Activated CD8-positive, alpha-beta T cell treated with anti-CD3 and anti-CD28 coated beads, Interleukin-2, amount 10 ng/mL, durations not matched to agents 7 days and 5 days (primary cell): Measurements from ENCODE around the gene BRF1. TPM values are rescaled to one million over a fixed set of nuclear protein-coding genes. Genes with fewer than 3 reads are reported as not detected.
A peak's percentile ranks its signal among the peaks of the same experiment; 100 is the strongest.

Source experiments
- ATAC-seq: fragments of 150-1000 bp; cut with Tn5 transposase; one replicate; pipeline ENCODE4 v1.10.0; 2021; ENCODE audit warnings: moderate library complexity
- CTCF ChIA-PET: fragments of 350-600 bp; sonication (Branson Sonifier 250); formaldehyde crosslinking; loops from one replicate; lab custom pipeline; 2021; ENCODE audit warnings: antibody characterized with exemption; lab: Charles Lee
- POLR2A ChIA-PET: fragments of 350-600 bp; sonication (Branson Sonifier 250); formaldehyde crosslinking; loops from one replicate; lab custom pipeline; 2021; ENCODE audit warnings: antibody characterized with exemption; lab: Charles Lee
- DNase-seq: peaks from one replicate; pipeline ENCODE4 v3.0.0-alpha.2; 2020
- H3K27ac Mint-ChIP-seq: one replicate; pipeline ENCODE4 v1.8.0; 2021; ENCODE audit warnings: mild to moderate bottlenecking, mixed read lengths
- H3K27me3 Mint-ChIP-seq: one replicate; pipeline ENCODE4 v1.8.0; 2021; ENCODE audit warnings: low read depth, mixed read lengths
- H3K36me3 Mint-ChIP-seq: one replicate; pipeline ENCODE4 v1.8.0; 2021; ENCODE audit warnings: low read depth, mixed read lengths
- H3K4me1 Mint-ChIP-seq: one replicate; pipeline ENCODE4 v1.8.0; 2021; ENCODE audit warnings: low read depth, mixed read lengths
- H3K4me3 Mint-ChIP-seq: one replicate; pipeline ENCODE4 v1.8.0; 2021; ENCODE audit warnings: mild to moderate bottlenecking, mixed read lengths
- H3K9me3 Mint-ChIP-seq: one replicate; pipeline ENCODE4 v1.8.0; 2022; ENCODE audit warnings: mixed read lengths; ENCODE audit not compliant: insufficient read depth
- total RNA-seq, 2 experiments: library from RNA; stranded (reverse); gene quantifications; one replicate each; pipeline ENCODE4 v1.2.3, GENCODE V29; 2021

The BRF1 gene
- total RNA-seq, 2 experiments from 2014 or later: 42.1 to 44.7 TPM

DNA sequence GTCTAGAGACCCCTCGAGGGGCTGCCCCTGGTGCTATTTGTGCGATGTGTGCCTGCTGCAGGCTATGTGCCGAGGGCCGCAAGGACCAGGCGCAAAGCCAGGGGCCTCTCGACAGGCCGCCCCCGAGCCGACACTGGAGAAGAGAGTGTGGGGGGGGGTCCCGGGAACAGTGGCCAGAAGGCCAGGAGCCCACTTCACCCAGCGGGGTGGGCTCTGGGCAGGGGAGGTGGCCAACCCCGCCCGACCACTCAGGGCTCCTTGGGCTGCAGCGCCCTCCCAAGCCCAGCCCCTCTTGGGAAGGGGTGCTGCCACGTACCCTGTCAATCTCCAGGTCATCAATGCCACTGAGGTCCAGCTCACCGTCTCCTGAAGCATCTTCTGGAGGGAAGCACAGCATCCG, 81.0 kb downstream of the BRF1 start:
- POLR2A ChIA-PET: no interaction called here
- no peak for ATAC-seq
- Mint-ChIP-seq H3K36me3 (peaks cover 38% of the 10 kb centered on the region), H3K4me1 (no peaks in the 10 kb centered on the region), H3K4me3 (no peak overlapping the region), H3K27me3 (no peaks in the 10 kb centered on the region), H3K27ac (no peak overlapping the region), H3K9me3 (no peaks in the 10 kb centered on the region)
- DNase-seq: no peak
- CTCF ChIA-PET: no interaction called here

- Mint-ChIP-seq H3K36me3 (peaks cover 38% of the 10 kb centered on the region), H3K4me3 (no peak overlapping the region), H3K27ac (no peak overlapping the region), H3K9me3 (no peaks in the 10 kb centered on the region), H3K27me3 (no peaks in the 10 kb centered on the region), H3K4me1 (no peaks in the 10 kb centered on the region)
- no peak for ATAC-seq
- DNase-seq: no peak
- POLR2A ChIA-PET: no interaction called here
- CTCF ChIA-PET: no interaction called here
Measured at GRCh38 chr14:105219043-105219612, 81.7 kb downstream of the BRF1 start.

DNA sequence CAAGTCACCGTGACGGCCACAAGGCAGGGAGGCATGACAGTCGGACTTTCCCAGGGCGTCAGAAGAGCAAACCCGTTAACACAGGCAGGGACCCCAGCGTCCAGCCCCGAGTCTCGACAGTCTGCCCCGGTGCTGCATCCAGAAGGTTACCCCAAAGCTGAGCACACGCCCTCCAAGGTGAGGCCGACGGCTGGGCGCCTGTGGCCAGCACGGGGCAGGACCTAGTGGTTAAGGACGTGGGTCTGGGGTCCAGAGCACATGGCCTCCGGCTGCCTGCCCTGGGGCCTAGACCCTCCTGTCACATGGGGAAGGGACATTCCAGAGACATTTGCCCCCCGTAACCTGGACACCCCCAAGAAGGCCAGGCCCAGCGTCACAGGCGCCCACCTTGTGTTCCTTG, 82.2 kb downstream of the BRF1 start:
- Mint-ChIP-seq H3K27me3 (no peaks in the 10 kb centered on the region), H3K4me3 (no peak overlapping the region), H3K27ac (peak overlapping the region; percentile 60), H3K9me3 (no peaks in the 10 kb centered on the region), H3K4me1 (no peaks in the 10 kb centered on the region), H3K36me3 (peaks cover 35% of the 10 kb centered on the region)
- ChIA-PET CTCF (no interaction called here), POLR2A (no interaction called here)
- ATAC-seq (no peak), DNase-seq (no peak)

- Mint-ChIP-seq H3K9me3 (no peaks in the 10 kb centered on the region), H3K4me3 (no peak overlapping the region), H3K27ac (no peak overlapping the region), H3K27me3 (no peaks in the 10 kb centered on the region), H3K4me1 (no peaks in the 10 kb centered on the region), H3K36me3 (peaks cover 28% of the 10 kb centered on the region)
- ChIA-PET CTCF (no interaction called here), POLR2A (no interaction called here)
- ATAC-seq (no peak), DNase-seq (no peak)
Measured at GRCh38 chr14:105217774-105218173, 83.0 kb downstream of the BRF1 start.

DNA sequence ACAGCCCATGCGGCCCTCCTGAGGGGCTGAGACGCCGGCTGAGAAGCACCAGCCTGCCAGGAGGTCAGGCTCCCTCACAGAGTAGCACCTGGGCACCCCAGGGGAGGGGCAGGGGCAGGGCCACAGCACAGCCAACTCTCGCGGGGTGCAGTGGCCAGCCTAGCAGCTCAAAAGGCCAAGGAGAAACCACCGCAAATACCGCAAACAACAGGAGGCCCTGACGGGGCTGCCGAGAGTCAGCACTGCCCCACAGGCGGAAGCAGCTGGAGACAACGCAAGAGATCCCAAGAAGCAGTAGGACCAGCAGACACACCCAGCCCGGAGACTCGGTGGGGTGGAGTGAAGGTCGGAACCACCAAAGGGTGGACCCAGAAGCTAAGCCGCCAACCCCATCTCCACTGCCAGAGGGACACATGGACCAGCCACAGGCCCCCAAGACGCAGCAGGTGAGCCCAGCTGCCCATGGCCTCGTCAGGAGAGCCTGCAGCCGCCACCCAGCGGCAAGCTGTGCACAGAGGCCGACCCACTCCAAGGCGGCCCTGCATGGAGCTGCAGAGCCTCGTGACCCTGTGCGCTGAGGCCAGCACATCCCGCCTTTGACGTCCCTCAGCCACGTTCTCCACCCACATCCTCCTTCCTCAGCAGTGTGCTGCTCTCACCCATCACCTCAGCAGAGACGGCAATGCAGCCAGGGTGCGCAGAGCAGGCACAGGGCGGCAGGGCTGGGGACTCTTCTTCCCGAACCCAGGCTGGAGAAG, 84.1 kb downstream of the BRF1 start:
- POLR2A ChIA-PET: no interaction called here
- H3K4me3 Mint-ChIP-seq: no peak overlapping the region
- H3K27ac Mint-ChIP-seq: no peak overlapping the region
- DNase-seq (no peak), ATAC-seq (no peak)
- peaks cover 22% of the 10 kb centered on the region for H3K36me3 Mint-ChIP-seq
- no peaks in the 10 kb centered on the region for H3K9me3 Mint-ChIP-seq
- H3K27me3 Mint-ChIP-seq: no peaks in the 10 kb centered on the region
- H3K4me1 Mint-ChIP-seq: no peaks in the 10 kb centered on the region
- CTCF ChIA-PET: no interaction called here

DNA sequence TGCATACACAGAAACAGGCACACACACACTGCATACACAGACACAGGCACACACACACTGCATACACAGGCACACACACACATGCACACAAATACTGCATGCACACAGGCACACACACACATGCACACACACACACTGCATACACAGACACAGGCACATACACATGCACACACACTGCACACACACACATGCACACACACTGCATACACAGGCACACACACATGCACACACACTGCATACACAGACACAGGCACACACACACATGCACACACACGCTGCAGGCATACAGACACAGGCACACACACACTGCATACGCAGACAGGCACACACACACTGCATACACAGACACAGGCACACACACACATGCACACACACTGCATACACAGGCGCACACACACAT, 85.2 kb downstream of the BRF1 start:
- DNase-seq: no peak
- POLR2A ChIA-PET: no interaction called here
- H3K36me3 Mint-ChIP-seq: peaks cover 16% of the 10 kb centered on the region
- no peak overlapping the region for H3K27ac Mint-ChIP-seq
- H3K9me3 Mint-ChIP-seq: no peaks in the 10 kb centered on the region
- CTCF ChIA-PET: no interaction called here
- no peak for ATAC-seq
- no peaks in the 10 kb centered on the region for H3K4me1 Mint-ChIP-seq
- H3K27me3 Mint-ChIP-seq: no peaks in the 10 kb centered on the region
- H3K4me3 Mint-ChIP-seq: no peak overlapping the region

DNA sequence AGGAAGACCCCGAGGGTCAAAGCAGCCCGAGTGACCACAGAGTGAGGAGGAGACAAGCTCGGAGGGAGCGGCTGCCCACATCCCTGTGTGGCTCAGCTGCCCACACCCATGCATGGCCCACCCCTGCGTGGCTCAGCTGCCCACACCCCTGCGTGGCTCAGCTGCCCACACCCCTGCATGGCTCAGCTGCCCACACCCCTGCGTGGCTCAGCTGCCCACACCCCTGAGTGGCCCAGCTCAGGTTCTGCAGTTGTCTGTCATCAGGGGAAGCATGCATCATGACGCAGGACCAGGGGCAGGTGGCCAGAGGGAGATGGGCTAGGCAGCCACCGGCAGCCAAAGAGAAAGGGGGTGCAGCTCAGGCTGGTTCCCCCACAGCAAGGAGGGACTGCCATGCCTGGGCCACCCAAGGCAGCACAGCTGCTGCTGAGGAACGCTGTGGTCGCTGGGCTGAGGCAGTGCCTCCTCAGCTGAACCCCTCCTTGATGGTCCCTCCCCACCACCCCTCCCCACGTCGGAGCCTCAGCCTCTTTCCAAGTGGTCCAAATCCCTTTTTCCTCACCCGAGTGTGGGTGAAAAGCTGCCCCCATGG, 86.4 kb downstream of the BRF1 start:
- no peaks in the 10 kb centered on the region for H3K27me3 Mint-ChIP-seq
- no peak overlapping the region for H3K27ac Mint-ChIP-seq
- no peak for ATAC-seq
- ChIA-PET POLR2A (no interaction called here), CTCF (no interaction called here)
- H3K4me3 Mint-ChIP-seq: no peak overlapping the region
- no peaks in the 10 kb centered on the region for H3K4me1 Mint-ChIP-seq
- H3K36me3 Mint-ChIP-seq: peaks cover 14% of the 10 kb centered on the region
- no peaks in the 10 kb centered on the region for H3K9me3 Mint-ChIP-seq
- DNase-seq: no peak

DNA sequence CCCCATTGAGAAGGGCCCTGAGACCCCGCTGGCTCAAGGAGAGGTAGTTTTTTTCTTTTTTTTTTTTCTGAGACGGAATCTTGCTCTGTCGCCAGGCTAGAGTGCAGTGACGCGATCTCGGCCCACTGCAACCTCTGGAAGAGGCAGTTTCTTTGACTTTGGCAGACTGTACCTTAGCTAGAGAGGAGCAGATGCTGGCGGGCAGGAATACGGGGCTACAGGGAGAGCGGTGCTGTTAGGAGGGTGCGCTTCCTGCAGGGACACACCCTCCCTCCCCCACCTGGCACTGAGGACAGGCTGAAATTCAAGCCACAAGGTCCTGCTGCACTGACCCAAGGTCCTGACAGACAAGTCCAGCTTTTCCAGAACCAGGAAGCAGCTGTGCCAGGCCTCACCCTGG, 87.4 kb downstream of the BRF1 start:
- H3K36me3 Mint-ChIP-seq: peaks cover 9% of the 10 kb centered on the region
- no peak for ATAC-seq
- no peaks in the 10 kb centered on the region for H3K4me1 Mint-ChIP-seq
- ChIA-PET CTCF (interaction anchor here (1.1 kb wide), 1 partner anchor 10 kb away, joined by 3 read pairs; no protein-coding TSS in a partner anchor), POLR2A (no interaction called here)
- no peaks in the 10 kb centered on the region for H3K27me3 Mint-ChIP-seq
- DNase-seq: no peak
- H3K4me3 Mint-ChIP-seq: no peak overlapping the region
- no peak overlapping the region for H3K27ac Mint-ChIP-seq
- H3K9me3 Mint-ChIP-seq: no peaks in the 10 kb centered on the region

DNA sequence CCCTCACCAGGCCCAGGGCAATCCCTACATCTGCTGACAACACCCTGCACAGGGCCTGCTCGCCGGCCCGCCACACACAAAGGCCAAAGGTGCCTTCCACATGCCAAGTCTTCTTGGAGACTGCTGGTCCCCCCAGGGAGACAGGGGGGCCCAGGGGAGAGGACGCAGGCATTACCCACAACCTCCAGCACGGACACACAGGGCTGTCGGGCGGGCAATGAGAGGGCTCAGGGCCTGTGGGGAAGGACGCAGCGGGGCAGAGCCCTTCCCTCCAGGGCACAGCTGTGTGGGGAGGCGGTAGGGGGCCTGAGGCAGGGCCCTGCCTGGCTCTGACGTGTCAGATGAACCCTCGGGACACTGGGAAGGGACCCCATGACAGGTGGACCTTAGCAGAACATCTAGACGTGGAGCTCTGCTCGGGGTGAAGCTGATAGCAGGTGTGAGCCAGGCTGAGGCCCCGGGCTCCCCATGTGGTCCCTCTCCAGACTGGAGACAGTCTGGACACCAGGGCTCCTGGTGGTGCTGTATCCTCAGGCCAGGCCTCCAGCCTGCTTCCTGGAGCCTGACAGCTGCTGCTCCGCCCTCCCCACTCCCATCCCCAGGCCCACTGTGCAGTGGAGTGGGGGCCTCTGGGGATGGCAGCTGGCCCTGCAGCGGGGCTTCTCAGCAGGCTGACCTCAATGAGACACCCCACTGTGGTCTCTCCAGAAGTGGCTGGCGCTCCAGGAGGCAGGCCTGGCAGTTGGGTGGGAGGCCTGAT, 88.1 kb downstream of the BRF1 start:
- CTCF ChIA-PET: interaction anchor here (1.1 kb wide), 1 partner anchor 10 kb away, joined by 3 read pairs; no protein-coding TSS in a partner anchor
- POLR2A ChIA-PET: no interaction called here
- Mint-ChIP-seq H3K9me3 (no peaks in the 10 kb centered on the region), H3K4me1 (no peaks in the 10 kb centered on the region), H3K36me3 (peaks cover 6% of the 10 kb centered on the region), H3K27me3 (no peaks in the 10 kb centered on the region), H3K27ac (no peak overlapping the region), H3K4me3 (no peak overlapping the region)
- ATAC-seq (no peak), DNase-seq (no peak)

DNA sequence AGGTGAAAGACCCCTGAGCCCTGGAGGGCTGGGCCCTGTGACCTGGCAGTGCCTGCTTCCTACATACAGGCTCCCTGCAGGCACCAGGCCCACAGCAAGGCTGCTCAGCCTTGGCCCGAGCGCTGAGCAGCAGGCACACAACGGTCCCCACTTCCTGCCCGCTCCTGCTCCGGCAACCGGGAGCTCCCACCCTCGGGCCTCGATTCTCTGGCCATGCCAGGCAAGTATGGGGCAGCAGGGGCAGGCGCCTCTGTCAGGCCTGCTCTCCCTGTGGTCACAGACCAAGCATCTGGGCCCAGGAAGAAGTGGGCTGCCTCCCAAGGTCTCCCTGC, 89.1 kb downstream of the BRF1 start:
- ATAC-seq (no peak), DNase-seq (no peak)
- H3K4me1 Mint-ChIP-seq: no peaks in the 10 kb centered on the region
- ChIA-PET POLR2A (no interaction called here), CTCF (no interaction called here)
- H3K27ac Mint-ChIP-seq: no peak overlapping the region
- peaks cover 3% of the 10 kb centered on the region for H3K36me3 Mint-ChIP-seq
- no peaks in the 10 kb centered on the region for H3K27me3 Mint-ChIP-seq
- H3K9me3 Mint-ChIP-seq: no peaks in the 10 kb centered on the region
- no peak overlapping the region for H3K4me3 Mint-ChIP-seq

- DNase-seq: no peak
- no peaks in the 10 kb centered on the region for H3K9me3 Mint-ChIP-seq
- H3K36me3 Mint-ChIP-seq: peaks cover 3% of the 10 kb centered on the region
- no peak overlapping the region for H3K27ac Mint-ChIP-seq
- CTCF ChIA-PET: no interaction called here
- POLR2A ChIA-PET: no interaction called here
- no peaks in the 10 kb centered on the region for H3K4me1 Mint-ChIP-seq
- ATAC-seq: no peak
- no peak overlapping the region for H3K4me3 Mint-ChIP-seq
- H3K27me3 Mint-ChIP-seq: no peaks in the 10 kb centered on the region
Measured at GRCh38 chr14:105211086-105211757, 89.6 kb downstream of the BRF1 start.
